IPS-NIHi11 (cell line): ENCODE results near the gene AREG.
"Not testable (repeated sequence)": the region's sequence is repeated elsewhere in the genome, so short reads cannot be mapped to it uniquely, and the experiment has no call there.

Source experiments
- DNase-seq: peaks from one replicate; pipeline ENCODE4 v3.0.0; 2012; ENCODE audit warnings: mixed read lengths, low spot score

Gene AREG, protein sequence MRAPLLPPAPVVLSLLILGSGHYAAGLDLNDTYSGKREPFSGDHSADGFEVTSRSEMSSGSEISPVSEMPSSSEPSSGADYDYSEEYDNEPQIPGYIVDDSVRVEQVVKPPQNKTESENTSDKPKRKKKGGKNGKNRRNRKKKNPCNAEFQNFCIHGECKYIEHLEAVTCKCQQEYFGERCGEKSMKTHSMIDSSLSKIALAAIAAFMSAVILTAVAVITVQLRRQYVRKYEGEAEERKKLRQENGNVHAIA

GRCh38 chr4:74444891-74445642, at the start of gene AREG:
TSS of gene AREG (plus strand) at chr4:74445136. CDS start at chr4:74445346, 210 bp downstream.
- peak; percentile 89 for DNase-seq

GRCh38 chr4:74395633-74396032, 49.3 kb upstream of the AREG start:
- no peak for DNase-seq

DNA sequence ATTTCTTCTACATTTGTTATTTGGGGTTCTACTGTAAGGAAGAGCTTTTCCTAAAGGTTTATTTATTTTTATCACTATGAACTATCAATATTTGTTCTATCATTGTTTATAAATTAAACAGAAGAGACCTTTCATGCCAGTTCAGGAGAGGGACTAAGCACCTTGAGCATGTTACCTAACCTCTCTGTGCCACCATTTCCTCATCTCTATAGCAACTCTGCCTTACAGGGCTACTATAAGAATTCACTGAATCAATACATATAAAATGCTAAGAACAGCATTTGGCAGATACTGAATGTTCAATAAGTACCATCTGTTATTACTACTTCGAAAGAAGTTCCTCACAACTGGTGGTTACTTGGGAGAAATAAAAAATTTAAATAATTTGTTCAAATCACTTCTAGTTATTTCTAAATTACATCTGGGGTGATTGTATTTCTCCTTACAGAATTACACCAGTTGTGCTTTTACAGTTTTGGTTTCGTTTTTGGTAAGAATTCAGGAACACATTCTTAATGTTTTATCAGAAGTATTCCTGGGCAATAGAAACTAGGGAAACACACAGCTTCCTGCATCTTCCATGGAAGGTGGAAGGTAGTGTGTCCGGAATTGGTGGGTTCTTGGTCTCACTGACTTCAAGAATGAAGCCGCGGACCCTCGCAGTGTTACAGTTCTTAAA, 47.0 kb upstream of the AREG start:
- DNase-seq, result no peak

GRCh38 chr4:74398894-74399589, 45.9 kb upstream of the AREG start:
- DNase-seq, result not testable (repeated sequence)

DNA sequence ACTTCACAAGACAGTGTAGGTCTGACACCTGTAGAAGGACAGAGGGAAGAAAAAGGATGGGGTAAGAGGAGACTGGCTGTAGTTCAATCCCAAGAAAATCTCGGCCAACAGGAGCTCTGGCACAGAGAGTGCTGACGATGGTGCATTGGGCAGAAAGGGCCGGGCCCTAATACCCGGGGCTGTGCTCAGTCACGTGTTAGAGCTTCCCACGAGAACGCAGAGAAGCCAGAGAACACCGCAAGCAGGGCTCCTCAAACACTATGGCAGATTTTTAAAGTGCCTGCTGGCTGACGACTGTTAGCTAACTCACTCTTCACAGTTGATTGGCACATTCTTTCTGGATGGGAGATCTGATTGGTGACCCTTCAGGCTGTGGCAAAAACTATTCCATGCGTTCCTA, 44.5 kb upstream of the AREG start:
- no peak for DNase-seq

DNA sequence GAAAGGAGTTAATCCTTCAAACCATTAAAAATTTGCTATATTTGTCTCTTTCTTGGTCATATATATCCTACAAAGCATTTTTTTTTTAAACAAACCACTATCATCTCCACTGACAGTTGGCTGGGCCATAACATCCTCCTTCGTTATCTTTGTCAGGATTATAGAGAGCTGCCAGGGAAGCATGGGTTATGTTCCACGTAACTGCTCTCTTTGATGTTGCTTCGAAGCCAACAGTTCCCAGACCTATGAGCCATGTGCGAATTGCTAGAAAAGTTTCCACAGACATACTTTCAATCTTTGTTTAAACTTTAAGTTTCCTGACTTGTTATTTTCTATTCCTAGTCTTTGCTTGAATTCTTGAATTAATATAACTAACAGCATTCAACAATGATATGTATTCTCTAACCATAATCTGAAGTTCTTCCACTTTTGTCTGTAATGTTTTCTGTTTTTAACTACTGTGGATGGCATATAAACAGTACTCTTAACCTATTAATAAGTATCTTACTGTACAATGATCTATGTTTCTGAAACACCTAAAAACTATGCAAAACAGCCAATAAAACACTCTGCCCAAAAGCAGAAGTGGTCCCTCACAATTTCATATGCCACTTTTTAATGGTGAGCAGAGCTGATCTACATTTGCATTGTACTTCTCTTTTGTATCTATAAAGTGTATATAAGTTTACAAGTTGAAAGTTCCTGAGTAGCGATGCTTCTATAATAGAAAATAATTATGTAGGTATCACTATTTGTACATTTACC, 42.1 kb upstream of the AREG start:
- no peak for DNase-seq

DNA sequence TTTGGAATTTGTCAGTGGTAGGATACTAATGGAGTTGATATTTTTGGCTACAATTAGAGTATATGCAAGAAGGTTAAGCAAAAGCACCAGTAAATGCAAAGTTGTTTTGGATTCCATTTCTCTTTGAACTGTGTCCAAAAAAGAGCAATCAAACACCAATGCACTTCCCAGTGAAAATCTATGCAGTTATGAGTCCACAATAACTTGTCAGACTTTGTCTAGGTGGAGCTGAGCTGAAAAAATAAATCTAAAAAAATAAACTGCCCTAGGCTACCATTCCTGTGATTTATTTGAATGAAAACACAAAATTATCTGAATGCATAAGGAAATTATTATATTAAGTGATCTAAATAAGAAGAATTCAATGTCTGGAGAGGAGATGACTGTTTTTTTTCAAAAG, 37.0 kb upstream of the AREG start:
- no peak for DNase-seq

- no peak for DNase-seq
Measured at GRCh38 chr4:74408639-74409038, 36.3 kb upstream of the AREG start.

DNA sequence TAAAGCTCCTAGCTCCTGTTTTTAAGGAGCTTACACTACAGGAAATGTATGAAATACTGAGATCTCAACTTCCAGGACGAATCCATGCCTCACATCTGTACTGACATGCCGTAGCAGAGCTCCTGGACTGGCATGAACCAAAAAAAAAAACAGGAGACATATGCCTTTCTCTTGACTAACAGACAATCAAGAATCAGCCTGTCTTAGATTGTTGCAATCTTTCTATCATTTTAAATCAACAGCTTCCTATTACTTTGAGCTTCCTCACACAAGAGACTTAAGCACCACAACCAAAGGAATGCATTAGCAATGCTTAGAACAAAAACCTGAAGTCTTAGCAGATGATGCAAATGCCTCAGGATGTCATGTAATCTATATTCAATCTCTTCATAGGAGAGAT, 34.7 kb upstream of the AREG start:
- DNase-seq, result no peak

DNA sequence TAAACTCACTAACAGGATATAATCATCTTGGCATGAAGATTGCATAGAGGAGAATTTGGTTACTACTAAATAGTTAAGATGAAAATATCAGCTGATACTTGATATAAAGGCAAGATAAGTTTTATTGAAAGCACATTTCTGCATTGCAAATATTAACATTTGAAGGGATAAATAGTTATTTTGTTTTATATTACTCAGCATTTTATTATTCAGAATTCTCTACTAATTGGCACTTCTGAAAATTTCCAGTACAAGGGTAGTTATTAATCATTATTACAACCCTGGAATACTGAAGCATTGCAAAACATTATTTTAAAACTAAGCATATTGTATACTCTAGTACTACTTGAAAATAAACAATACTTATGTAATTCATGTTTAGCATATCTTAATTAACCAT, 32.7 kb upstream of the AREG start:
- DNase-seq, result no peak

GRCh38 chr4:74413265-74413664, 31.7 kb upstream of the AREG start:
- no peak for DNase-seq

GRCh38 chr4:74414149-74414809, 30.7 kb upstream of the AREG start:
- DNase-seq, result no peak

DNA sequence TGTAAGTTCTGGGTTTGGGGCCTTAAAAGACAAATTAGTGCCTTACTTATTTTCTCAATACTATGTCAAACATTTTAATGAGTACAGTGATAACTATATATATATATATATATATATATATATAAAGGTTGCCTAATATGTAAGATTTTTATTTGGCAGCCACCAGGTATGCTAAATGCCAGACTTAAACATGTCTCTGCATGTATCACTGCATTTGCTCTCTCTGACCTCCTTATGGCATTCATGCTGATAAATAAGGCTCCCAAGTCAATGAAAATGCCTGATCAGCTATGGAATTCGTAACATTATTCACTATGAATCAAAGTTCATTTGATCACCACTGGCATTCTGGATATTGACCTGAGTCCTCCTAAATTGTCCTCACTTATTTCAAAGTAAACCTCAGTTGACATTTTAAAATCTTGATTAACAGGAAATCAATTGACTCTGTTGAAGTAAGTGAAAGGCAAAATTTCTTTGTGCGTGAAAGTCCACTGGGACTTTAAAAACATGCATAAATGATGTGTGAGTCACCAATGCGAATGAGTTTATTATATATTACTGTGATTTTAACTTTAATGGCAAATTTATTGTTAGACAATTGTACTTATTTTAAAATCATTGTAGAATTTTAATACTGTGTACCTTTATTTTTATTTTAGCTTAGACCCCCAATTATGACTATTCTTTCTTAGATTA, 29.2 kb upstream of the AREG start:
- DNase-seq, result no peak

- no peak for DNase-seq
Measured at GRCh38 chr4:74418063-74418670, 26.8 kb upstream of the AREG start.

DNA sequence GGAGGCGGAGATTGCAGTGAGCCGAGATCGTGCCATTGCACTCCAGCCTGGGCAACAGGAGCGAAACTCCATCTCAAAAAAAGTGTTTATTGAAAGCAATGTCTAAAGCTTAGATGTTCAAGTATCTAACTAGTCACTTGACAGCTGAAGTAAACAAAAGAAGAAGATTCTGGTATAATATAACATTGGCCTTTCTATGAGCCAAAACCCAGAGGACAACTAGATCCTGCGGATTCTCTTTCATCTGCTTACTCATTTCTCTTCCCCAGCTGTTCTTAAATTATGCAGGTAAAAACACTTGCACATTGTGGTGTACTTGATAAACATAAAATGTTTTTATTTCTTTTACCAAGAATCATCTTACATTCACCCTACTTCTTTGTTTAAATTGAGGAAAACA, 24.1 kb upstream of the AREG start:
- DNase-seq, result no peak

- DNase-seq, result no peak
Measured at GRCh38 chr4:74423104-74423503, 21.8 kb upstream of the AREG start.

GRCh38 chr4:74424111-74424510, 20.8 kb upstream of the AREG start:
- no peak for DNase-seq

DNA sequence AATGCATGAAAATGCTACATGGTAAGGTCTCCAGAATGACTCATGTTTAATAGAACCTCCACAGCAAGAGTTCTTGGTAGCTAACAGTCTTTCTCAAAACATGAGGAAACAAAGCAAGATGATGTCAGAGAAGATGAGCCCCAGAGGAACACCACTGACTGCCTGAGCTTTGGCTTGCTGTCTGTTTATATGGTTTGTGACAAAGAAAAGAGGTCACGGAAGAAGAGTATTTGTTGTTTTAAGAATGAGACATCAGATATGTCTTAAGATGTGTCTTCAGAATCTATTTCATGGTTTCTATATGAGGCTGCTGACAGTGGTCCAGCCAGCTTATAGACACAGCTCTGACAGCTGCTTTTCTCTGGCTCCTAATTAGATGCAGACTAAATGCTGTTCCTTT, 18.8 kb upstream of the AREG start:
- DNase-seq, result no peak

DNA sequence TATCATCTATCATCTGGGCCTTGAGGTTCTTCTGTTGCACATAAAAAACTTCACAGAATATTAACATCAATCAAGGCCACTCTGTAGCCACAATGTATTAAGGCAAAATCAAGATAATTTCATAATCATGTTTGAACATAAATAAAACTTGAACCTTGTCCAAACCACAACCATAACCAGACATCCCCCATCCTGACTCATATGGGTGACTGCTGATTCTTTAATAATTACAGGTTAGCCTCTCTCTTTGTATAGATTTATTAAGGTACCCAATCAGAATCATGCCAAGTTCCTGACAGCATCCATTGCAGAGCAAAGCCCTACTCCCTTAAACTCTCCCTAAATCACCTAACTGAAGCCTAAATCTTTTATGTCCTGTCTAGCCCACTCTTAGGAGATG, 16.7 kb upstream of the AREG start:
- DNase-seq, result no peak

GRCh38 chr4:74431113-74431826, 13.7 kb upstream of the AREG start:
- DNase-seq, result no peak
